Activated CD8-positive, alpha-beta memory T cell treated with anti-CD3 and anti-CD28 coated beads for 24 hours (primary cell): ENCODE measurements around the gene FAM83F.
A peak's percentile ranks its signal among the peaks of the same experiment; 100 is the strongest.

ENCODE experiments used
- DNase-seq: peaks from one replicate; pipeline ENCODE4 v3.0.0-alpha.2; 2020

Gene FAM83F

GRCh38 chr22:40039482-40040115 lies 44.8 kb downstream of the FAM83F start:
- no peak for DNase-seq

- no peak for DNase-seq
These were observed 46.2 kb downstream of the FAM83F start for GRCh38 chr22:40040927-40041326.

DNA sequence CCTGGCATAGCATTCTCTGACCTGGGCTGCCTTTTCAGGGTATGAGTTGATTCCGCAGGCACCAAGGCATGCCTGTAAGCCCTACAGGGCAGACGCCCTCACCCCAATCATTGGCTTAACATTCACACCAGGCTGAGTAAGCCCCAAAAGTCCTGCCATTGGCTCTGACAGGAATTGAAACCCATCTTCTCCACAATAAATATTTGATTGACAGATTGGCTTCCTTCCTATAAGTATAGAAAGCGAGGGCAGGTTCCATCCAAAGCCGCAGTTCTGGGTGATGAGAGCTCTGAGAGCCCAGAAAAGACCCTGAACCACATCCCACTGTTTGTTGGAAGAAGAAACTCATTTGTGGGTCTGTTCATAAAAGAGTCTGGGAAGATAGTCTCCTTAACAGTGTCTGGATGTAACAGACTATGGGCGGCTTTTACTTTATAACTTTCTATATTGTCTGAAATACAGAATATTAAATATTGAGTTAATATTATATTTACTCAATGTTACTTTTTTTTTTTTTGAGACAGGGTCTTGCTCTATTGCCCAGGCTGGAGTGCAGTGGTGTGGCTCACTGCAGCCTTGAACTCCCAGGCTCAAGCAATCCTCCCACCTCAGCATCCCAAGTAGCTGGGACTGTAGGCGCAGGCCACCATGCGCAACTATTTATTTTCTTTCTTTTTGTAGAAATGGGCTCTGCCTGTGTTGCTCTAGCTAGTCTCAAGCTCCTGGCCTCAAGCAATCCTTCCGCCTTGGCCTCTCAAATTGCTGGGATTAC lies 46.8 kb downstream of the FAM83F start:
- DNase-seq: no peak

- no peak for DNase-seq
These were observed 47.6 kb downstream of the FAM83F start for GRCh38 chr22:40042312-40042711.

DNA sequence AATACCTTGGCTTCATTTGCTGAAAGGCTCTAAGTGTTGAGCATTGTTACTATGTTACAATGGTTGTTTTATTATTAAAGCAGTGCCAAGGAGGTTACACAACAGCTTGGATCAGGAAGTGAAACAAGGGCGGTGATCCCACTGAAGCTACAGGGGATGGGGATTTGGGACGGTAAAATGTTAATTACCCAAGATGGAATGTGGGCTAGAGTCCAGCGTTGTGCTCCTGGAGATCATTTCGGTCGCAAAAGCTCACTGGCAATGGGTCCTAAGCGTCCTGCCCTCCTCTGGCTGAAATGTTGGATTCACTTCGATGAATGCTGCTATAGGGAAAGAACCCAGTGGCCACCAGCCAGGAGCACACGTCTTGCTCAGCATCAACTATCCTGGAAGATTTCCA lies 48.3 kb downstream of the FAM83F start:
- no peak for DNase-seq

DNA sequence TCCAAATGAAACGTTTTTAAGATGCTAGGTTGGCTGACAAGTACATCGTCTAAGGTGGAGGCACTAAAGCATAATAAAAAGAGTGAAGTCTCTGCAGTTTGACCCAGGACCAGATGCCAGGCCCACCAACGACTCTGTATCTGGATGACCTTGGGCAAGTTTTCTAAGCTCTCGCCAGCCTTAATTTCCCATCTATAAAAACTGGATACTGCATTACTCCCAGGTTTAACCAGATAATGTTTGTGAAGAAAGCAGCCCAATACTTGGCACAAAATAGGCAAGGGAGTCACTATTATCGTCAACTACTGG lies 49.0 kb downstream of the FAM83F start:
- no peak for DNase-seq

DNA sequence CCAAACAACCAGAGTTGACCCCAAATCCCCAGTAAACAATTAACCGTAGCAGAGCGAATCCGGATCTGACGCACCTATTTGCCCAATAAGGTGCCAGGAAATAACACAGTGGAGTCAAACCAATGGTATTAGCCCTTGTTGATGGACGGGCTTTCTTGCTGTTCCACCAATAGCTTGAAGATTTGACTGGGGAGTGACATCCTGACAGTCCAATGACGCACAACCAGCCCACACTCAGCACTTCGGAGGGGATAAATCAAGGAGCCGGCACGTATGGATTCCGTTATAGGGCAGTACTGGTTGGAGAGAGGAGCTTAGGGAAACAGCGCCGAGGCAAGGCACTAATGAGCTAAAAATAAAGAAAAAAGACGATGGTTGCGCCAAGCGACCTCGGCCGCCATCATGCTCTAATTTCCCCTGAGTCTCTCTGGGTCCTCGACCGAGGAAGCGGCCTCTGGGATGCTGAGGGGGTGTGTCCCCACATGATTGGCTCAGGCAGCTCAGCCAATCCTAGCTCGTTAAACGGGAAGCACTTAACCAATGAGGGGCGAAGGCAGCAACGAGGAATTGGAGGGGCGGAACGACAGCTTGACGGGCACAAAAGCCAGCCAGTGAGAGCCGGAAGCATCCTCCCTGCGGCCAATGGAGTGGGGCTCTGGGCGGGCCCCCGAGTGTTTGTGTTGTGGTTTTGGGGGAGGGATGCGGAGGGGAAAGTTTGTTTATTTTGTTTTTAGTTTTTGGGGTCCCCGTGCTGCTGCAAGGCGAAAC lies 49.5 kb downstream of the FAM83F start:
- DNase-seq: peak; percentile 99

GRCh38 chr22:40044870-40045834 lies 50.4 kb downstream of the FAM83F start:
- peak; percentile 90 for DNase-seq

GRCh38 chr22:40046126-40046525 lies 51.4 kb downstream of the FAM83F start:
- no peak for DNase-seq

DNA sequence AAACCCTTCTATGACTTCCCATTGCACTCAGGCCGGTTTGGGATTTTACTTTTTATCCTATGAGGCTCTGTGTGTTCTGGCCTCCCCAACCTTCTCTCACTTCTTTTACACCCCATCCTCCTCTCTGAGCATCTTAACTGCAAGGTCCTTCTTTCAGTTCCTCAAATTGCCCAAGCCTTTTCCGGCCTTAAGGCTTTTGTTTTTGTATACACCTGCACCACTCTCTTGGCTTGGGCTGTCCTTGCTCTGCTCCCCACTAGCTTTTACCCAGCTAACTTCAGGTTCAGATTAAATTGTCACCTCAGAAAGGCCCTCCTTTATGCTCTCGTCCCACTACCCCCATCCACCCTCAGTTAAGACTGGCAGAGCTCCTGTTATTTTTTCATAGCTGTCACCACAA lies 55.5 kb downstream of the FAM83F start:
- peak; percentile 43 for DNase-seq

DNA sequence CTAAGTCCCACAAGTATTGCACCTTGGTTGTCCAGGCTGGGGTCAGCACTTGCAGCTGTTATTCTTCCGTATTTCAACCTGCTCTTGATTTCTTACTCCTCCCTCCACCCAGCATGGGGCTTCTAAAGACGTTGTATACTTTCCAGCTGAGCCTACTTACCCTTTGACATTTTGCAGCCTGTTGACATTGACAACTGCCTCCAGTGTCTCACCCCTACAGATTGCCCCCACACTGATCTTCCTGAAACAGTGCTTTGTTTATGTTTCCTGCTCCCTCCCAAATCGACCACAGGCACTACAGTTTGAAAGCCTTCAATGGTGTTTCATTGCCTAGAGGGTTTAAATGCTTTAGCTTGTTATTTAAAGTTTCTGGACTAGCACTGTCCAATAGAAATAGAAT lies 56.6 kb downstream of the FAM83F start:
- DNase-seq: no peak

DNA sequence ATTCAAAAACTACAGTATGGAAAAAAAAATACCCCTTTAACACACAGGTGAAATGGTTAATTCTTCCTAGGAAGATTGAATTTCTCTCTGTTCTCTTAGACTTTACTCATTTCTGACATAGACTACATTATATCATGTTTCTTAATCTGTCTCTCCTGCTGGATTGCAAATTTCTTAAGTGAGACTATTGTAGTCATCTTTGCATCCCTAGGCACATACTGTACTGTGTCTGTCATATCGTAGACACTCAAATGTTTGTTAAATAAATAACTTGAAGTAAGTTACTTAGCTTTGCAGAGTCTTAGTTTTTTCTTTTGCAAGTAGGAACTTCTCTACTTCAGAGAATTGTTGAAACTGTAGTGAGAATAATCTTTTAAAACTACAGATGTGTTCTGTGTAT lies 58.7 kb downstream of the FAM83F start:
- no peak for DNase-seq

DNA sequence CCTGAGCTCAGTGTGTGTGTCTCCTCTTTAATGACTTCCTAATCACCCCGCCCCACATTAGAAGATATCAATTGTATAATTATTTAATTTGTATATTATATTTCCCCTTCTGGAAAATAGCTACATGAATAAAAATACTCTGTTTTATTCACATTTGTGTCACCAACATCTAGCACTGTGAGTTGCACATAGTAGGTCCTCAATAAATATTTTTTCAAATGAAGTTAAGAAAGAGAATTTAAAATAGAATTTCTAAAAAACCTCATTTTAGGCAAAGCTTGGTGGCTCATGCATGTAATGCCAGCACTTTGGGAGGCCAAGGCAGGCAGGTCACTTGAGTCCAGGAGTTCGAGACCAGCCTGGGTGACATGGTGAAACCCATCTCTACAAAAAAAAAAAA lies 59.7 kb downstream of the FAM83F start:
- DNase-seq: no peak

DNA sequence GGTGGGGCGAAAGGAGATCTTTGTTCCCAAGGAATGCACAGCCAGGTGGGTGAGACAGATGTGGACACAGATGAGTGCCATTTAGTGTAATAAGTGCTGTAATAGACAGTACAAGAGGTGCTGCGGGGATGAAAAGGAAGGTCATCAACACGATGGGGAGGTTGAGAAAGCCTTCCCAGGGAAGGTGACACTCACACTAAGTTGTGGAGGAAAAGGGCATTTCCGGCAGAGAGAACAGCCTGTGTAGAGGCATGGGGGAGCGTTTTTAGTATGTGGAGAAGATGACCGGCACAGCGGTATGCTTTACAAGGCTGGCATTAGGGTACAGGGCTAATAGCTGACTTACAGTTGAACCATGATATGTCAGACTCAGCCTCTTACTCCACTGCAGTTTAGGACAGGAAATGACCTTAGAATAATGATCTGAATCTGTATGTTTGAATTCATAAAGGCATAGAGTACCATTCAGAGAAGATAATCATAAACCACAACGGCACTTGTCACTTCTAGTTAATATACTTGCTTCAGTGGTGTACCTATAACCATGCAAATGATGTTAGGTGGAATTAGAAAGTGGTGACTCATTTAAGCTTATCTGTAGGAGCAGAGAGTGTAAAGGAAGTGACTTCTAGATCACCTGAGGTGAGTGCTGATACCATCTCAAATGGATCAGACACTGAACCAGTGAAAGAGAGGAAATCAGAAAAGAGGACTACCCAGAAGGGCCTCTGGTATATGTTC lies 60.6 kb downstream of the FAM83F start:
- no peak for DNase-seq

- DNase-seq: no peak
These were observed 61.4 kb downstream of the FAM83F start for GRCh38 chr22:40056154-40056553.

GRCh38 chr22:40056559-40056958 lies 61.8 kb downstream of the FAM83F start:
- DNase-seq: no peak

- no peak for DNase-seq
These were observed 62.9 kb downstream of the FAM83F start for GRCh38 chr22:40057652-40058051.

DNA sequence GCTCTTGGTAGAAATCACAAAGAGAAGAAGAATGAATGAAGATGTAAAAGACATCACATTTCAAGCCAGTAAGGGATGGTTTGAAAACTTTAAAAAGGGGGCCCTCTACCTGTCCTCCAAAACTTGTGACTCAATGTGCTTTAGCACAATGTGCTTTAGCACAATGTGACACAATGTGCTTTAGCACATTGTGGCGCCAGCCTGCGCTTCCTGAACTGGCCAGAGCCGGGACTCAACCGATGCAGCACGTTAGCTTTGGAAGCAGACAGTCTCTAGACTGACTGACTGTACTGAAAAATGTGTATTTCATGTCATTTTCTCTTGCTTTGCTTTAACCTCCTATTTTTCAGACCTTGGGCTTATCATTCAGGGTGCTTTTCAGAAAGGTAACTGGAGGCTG lies 63.5 kb downstream of the FAM83F start:
- DNase-seq: peak; percentile 70

- DNase-seq: no peak
These were observed 71.2 kb downstream of the FAM83F start for GRCh38 chr22:40065981-40066380.

- DNase-seq: no peak
These were observed 72.9 kb downstream of the FAM83F start for GRCh38 chr22:40067639-40068038.

DNA sequence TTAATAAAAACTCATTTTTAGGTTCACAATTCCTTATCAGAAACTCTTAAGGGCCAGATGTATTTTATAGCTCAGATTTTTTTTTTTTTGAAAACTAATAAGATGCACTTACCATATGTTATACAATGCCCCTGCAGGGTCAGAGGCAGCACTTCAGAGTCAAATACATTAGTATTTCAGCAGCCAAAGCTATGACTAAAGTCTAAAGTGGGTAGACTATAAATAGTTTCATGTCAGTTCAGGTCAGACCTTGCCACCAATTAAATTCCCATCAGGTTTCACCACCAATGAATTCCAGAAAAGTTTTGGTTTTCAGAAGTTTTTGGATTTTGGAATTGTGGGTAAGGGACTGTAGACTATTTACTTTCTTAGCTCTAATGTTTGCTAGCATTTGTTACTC lies 75.9 kb downstream of the FAM83F start:
- no peak for DNase-seq

DNA sequence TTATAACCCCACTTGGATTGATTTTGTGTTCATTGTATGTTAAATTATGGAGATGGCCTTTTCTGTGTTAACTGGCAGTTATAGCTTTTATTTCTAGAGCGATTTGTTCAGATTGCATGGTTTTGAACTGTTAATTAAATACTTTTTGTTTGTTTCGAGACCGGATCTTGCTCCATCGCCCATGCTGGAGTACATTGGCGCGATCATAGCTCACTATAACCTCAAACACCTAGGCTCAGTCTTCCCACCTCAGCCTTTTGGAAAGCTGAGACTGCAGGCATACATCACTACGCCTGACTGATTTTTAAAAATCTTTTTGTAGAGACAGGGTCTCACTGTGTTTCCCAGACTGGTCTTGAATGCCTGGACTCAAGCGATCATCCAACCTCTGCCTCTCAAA lies 77.0 kb downstream of the FAM83F start:
- DNase-seq: no peak
